Measurements from ENCODE around the gene DCTN3.
A peak's percentile ranks its signal among the peaks of the same experiment; 100 is the strongest.

The DCTN3 gene

GRCh38 chr9:34576597-34577399 lies 43.5 kb downstream of the DCTN3 start:
- 26% methylated on average over 14 of the region's 14 CpGs for WGBS
- no peak overlapping the region for H3K27ac ChIP-seq (ENCODE audit: low read depth, low read length)
- peaks cover 69% of the 10 kb centered on the region for H3K27me3 ChIP-seq (ENCODE audit: insufficient read depth, low read length)
- H3K9ac ChIP-seq (ENCODE audit: low read depth, low read length), result no peak overlapping the region
- H3K36me3 ChIP-seq (ENCODE audit: insufficient read depth, low read length), result no peaks in the 10 kb centered on the region
- peaks cover 52% of the 10 kb centered on the region for H3K4me1 ChIP-seq (ENCODE audit: insufficient read depth, low read length)
- H3K4me3 ChIP-seq (ENCODE audit: low read length), result peak overlapping the region; percentile 31
- H3K9me3 ChIP-seq (ENCODE audit: insufficient read depth, low read depth, low read length), result no peaks in the 10 kb centered on the region

- Histone ChIP-seq H3K27me3 (ENCODE audit: insufficient read depth, low read length) (peaks cover 62% of the 10 kb centered on the region), H3K9me3 (ENCODE audit: insufficient read depth, low read depth, low read length) (no peaks in the 10 kb centered on the region), H3K27ac (ENCODE audit: low read depth, low read length) (no peak overlapping the region), H3K4me1 (ENCODE audit: insufficient read depth, low read length) (peaks cover 51% of the 10 kb centered on the region), H3K4me3 (ENCODE audit: low read length) (no peak overlapping the region), H3K36me3 (ENCODE audit: insufficient read depth, low read length) (no peaks in the 10 kb centered on the region), H3K9ac (ENCODE audit: low read depth, low read length) (no peak overlapping the region)
- 80% methylated on average over 21 of the region's 21 CpGs for WGBS
Measured at GRCh38 chr9:34575862-34576596, 44.3 kb downstream of the DCTN3 start.

GRCh38 chr9:34575241-34575640 lies 45.1 kb downstream of the DCTN3 start:
- H3K4me1 ChIP-seq (ENCODE audit: insufficient read depth, low read length), result peaks cover 44% of the 10 kb centered on the region

GRCh38 chr9:34574571-34574970 lies 45.7 kb downstream of the DCTN3 start:
- H3K4me1 ChIP-seq (ENCODE audit: insufficient read depth, low read length), result peaks cover 37% of the 10 kb centered on the region
- no peak overlapping the region for H3K27ac ChIP-seq (ENCODE audit: low read depth, low read length)
- WGBS, result 91% methylated on average over 12 of the region's 12 CpGs
- peaks cover 47% of the 10 kb centered on the region for H3K27me3 ChIP-seq (ENCODE audit: insufficient read depth, low read length)
- H3K9ac ChIP-seq (ENCODE audit: low read depth, low read length), result no peak overlapping the region
- no peaks in the 10 kb centered on the region for H3K9me3 ChIP-seq (ENCODE audit: insufficient read depth, low read depth, low read length)
- no peak overlapping the region for H3K4me3 ChIP-seq (ENCODE audit: low read length)
- no peaks in the 10 kb centered on the region for H3K36me3 ChIP-seq (ENCODE audit: insufficient read depth, low read length)

More at GRCh38 chr9:34575241-34575640, 45.1 kb downstream of the DCTN3 start:
- WGBS, result 74% methylated on average over 8 of the region's 8 CpGs
- Histone ChIP-seq H3K9ac (ENCODE audit: low read depth, low read length) (no peak overlapping the region), H3K27ac (ENCODE audit: low read depth, low read length) (no peak overlapping the region), H3K36me3 (ENCODE audit: insufficient read depth, low read length) (no peaks in the 10 kb centered on the region), H3K27me3 (ENCODE audit: insufficient read depth, low read length) (peaks cover 54% of the 10 kb centered on the region), H3K9me3 (ENCODE audit: insufficient read depth, low read depth, low read length) (no peaks in the 10 kb centered on the region), H3K4me3 (ENCODE audit: low read length) (no peak overlapping the region)

- Histone ChIP-seq H3K9ac (ENCODE audit: low read depth, low read length) (no peak overlapping the region), H3K27me3 (ENCODE audit: insufficient read depth, low read length) (peaks cover 39% of the 10 kb centered on the region), H3K36me3 (ENCODE audit: insufficient read depth, low read length) (no peaks in the 10 kb centered on the region), H3K9me3 (ENCODE audit: insufficient read depth, low read depth, low read length) (no peaks in the 10 kb centered on the region), H3K4me3 (ENCODE audit: low read length) (no peak overlapping the region), H3K27ac (ENCODE audit: low read depth, low read length) (no peak overlapping the region), H3K4me1 (ENCODE audit: insufficient read depth, low read length) (peaks cover 37% of the 10 kb centered on the region)
- 65% methylated on average over 17 of the region's 17 CpGs for WGBS
Measured at GRCh38 chr9:34573599-34574325, 46.5 kb downstream of the DCTN3 start.

GRCh38 chr9:34572628-34573027 lies 47.7 kb downstream of the DCTN3 start:
- Histone ChIP-seq H3K4me1 (ENCODE audit: insufficient read depth, low read length) (peaks cover 34% of the 10 kb centered on the region), H3K36me3 (ENCODE audit: insufficient read depth, low read length) (no peaks in the 10 kb centered on the region), H3K9ac (ENCODE audit: low read depth, low read length) (no peak overlapping the region), H3K4me3 (ENCODE audit: low read length) (no peak overlapping the region), H3K27me3 (ENCODE audit: insufficient read depth, low read length) (peaks cover 29% of the 10 kb centered on the region), H3K27ac (ENCODE audit: low read depth, low read length) (no peak overlapping the region), H3K9me3 (ENCODE audit: insufficient read depth, low read depth, low read length) (no peaks in the 10 kb centered on the region)
- 92% methylated on average over 6 of the region's 6 CpGs for WGBS

- Histone ChIP-seq H3K4me1 (ENCODE audit: insufficient read depth, low read length) (peaks cover 29% of the 10 kb centered on the region), H3K27ac (ENCODE audit: low read depth, low read length) (no peak overlapping the region), H3K4me3 (ENCODE audit: low read length) (no peak overlapping the region), H3K27me3 (ENCODE audit: insufficient read depth, low read length) (peaks cover 24% of the 10 kb centered on the region), H3K36me3 (ENCODE audit: insufficient read depth, low read length) (no peaks in the 10 kb centered on the region), H3K9me3 (ENCODE audit: insufficient read depth, low read depth, low read length) (no peaks in the 10 kb centered on the region), H3K9ac (ENCODE audit: low read depth, low read length) (no peak overlapping the region)
Measured at GRCh38 chr9:34572092-34572491, 48.2 kb downstream of the DCTN3 start.

GRCh38 chr9:34571481-34571810 lies 48.8 kb downstream of the DCTN3 start:
- H3K9me3 ChIP-seq (ENCODE audit: insufficient read depth, low read depth, low read length), result no peaks in the 10 kb centered on the region
- peaks cover 17% of the 10 kb centered on the region for H3K27me3 ChIP-seq (ENCODE audit: insufficient read depth, low read length)
- no peak overlapping the region for H3K27ac ChIP-seq (ENCODE audit: low read depth, low read length)
- no peaks in the 10 kb centered on the region for H3K36me3 ChIP-seq (ENCODE audit: insufficient read depth, low read length)
- 90% methylated on average over 12 of the region's 12 CpGs for WGBS
- H3K4me3 ChIP-seq (ENCODE audit: low read length), result no peak overlapping the region
- peaks cover 23% of the 10 kb centered on the region for H3K4me1 ChIP-seq (ENCODE audit: insufficient read depth, low read length)
- H3K9ac ChIP-seq (ENCODE audit: low read depth, low read length), result no peak overlapping the region

GRCh38 chr9:34570809-34571480 lies 49.4 kb downstream of the DCTN3 start:
- peaks cover 22% of the 10 kb centered on the region for H3K4me1 ChIP-seq (ENCODE audit: insufficient read depth, low read length)
- 87% methylated on average over 7 of the region's 7 CpGs for WGBS

GRCh38 chr9:34570376-34570775 lies 49.9 kb downstream of the DCTN3 start:
- no peaks in the 10 kb centered on the region for H3K9me3 ChIP-seq (ENCODE audit: insufficient read depth, low read depth, low read length)
- no peak overlapping the region for H3K4me3 ChIP-seq (ENCODE audit: low read length)
- H3K9ac ChIP-seq (ENCODE audit: low read depth, low read length), result no peak overlapping the region
- peaks cover 8% of the 10 kb centered on the region; the same call in 1 of the 2 replicates for H3K27me3 ChIP-seq (ENCODE audit: insufficient read depth, low read length)
- H3K36me3 ChIP-seq (ENCODE audit: insufficient read depth, low read length), result no peaks in the 10 kb centered on the region
- WGBS, result 91% methylated on average over 11 of the region's 11 CpGs
- H3K4me1 ChIP-seq (ENCODE audit: insufficient read depth, low read length), result peaks cover 27% of the 10 kb centered on the region
- H3K27ac ChIP-seq (ENCODE audit: low read depth, low read length), result no peak overlapping the region

More at GRCh38 chr9:34570809-34571480, 49.4 kb downstream of the DCTN3 start:
- Histone ChIP-seq H3K9me3 (ENCODE audit: insufficient read depth, low read depth, low read length) (no peaks in the 10 kb centered on the region), H3K9ac (ENCODE audit: low read depth, low read length) (no peak overlapping the region), H3K4me3 (ENCODE audit: low read length) (no peak overlapping the region), H3K27me3 (ENCODE audit: insufficient read depth, low read length) (peaks cover 12% of the 10 kb centered on the region), H3K36me3 (ENCODE audit: insufficient read depth, low read length) (no peaks in the 10 kb centered on the region), H3K27ac (ENCODE audit: low read depth, low read length) (no peak overlapping the region)
